DOHH2 (cell line): Measurements from ENCODE around the gene RNF223.
"Not testable (repeated sequence)": the region's sequence is repeated elsewhere in the genome, so short reads cannot be mapped to it uniquely, and the experiment has no call there.

Experiments
- H3F3A ChIP-seq: fragments of 200-600 bp; sonication (generic), shearing (Covaris generic); 2 replicates; pipeline ENCODE4 v1.6.0; 2016; ENCODE audit warnings: antibody characterized with exemption, mild to moderate bottlenecking; ENCODE audit not compliant: control insufficient read depth, insufficient read depth
- H3K27ac ChIP-seq: fragments of 200-600 bp; sonication (generic); 2 replicates; pipeline ENCODE4 v1.5.1; 2014; ENCODE audit warnings: low read depth, mild to moderate bottlenecking, low read length, moderate library complexity
- H3K27me3 ChIP-seq: fragments of 200-600 bp; sonication (generic); 2 replicates; pipeline ENCODE4 v1.6.1; 2014; ENCODE audit warnings: mild to moderate bottlenecking, low read length, mixed read lengths; ENCODE audit not compliant: control insufficient read depth
- H3K36me3 ChIP-seq: fragments of 200-600 bp; sonication (generic); 2 replicates; pipeline ENCODE4 v1.6.1; 2014; ENCODE audit warnings: mild to moderate bottlenecking, low read length, moderate library complexity, mixed read lengths; ENCODE audit not compliant: control insufficient read depth
- H3K4me1 ChIP-seq: fragments of 200-600 bp; sonication (generic); 2 replicates; pipeline ENCODE4 v1.6.1; 2014; ENCODE audit warnings: mild to moderate bottlenecking, low read length, mixed read lengths; ENCODE audit not compliant: control insufficient read depth
- H3K4me2 ChIP-seq: fragments of 200-600 bp; sonication (generic); 2 replicates; pipeline ENCODE4 v1.6.0; 2014; ENCODE audit warnings: mild to moderate bottlenecking, low read length, moderate library complexity
- H3K4me3 ChIP-seq: fragments of 200-600 bp; sonication (generic); 2 replicates; pipeline ENCODE4 v1.5.1; 2014; ENCODE audit warnings: mild to moderate bottlenecking, low read length, mixed read lengths
- H3K79me2 ChIP-seq: fragments of 200-600 bp; sonication (generic); 2 replicates; pipeline ENCODE4 v1.6.1; 2014; ENCODE audit warnings: mild to moderate bottlenecking, low read length, mixed read lengths; ENCODE audit not compliant: control insufficient read depth
- H3K9me2 ChIP-seq: fragments of 200-600 bp; sonication (generic); replicated peaks from 2 replicates; pipeline ENCODE4 v1.6.1; 2014; ENCODE audit warnings: mild to moderate bottlenecking, low read length, mixed read lengths; ENCODE audit not compliant: control insufficient read depth
- H3K9me3 ChIP-seq: fragments of 200-600 bp; sonication (generic); 2 replicates; pipeline ENCODE4 v1.6.1; 2014; ENCODE audit warnings: antibody characterized with exemption, low read length, mixed read lengths; ENCODE audit not compliant: control insufficient read depth, insufficient read depth
- H4K20me1 ChIP-seq: fragments of 200-600 bp; sonication (generic); 2 replicates; pipeline ENCODE4 v1.6.0; 2014; ENCODE audit warnings: low read depth, mild to moderate bottlenecking, antibody characterized with exemption, low read length, moderate library complexity; ENCODE audit not compliant: control insufficient read depth, insufficient read depth
- EZH2phosphoT487 ChIP-seq: fragments of 200-600 bp; sonication (generic); IDR thresholded peaks from 2 replicates; pipeline ENCODE4 v1.6.1; 2017; ENCODE audit warnings: borderline replicate concordance, mild to moderate bottlenecking, antibody characterized with exemption, low read length, moderate library complexity, mixed read lengths
- TF ChIP-seq, protein P1 (sequence below): fragments of 200-600 bp; sonication (generic); IDR thresholded peaks from one replicate; pipeline ENCODE4 v1.5.1; 2014; ENCODE audit warnings: antibody characterized with exemption, mild to moderate bottlenecking, low read depth, low read length; ENCODE audit not compliant: poor library complexity, severe bottlenecking

Gene RNF223

DNA sequence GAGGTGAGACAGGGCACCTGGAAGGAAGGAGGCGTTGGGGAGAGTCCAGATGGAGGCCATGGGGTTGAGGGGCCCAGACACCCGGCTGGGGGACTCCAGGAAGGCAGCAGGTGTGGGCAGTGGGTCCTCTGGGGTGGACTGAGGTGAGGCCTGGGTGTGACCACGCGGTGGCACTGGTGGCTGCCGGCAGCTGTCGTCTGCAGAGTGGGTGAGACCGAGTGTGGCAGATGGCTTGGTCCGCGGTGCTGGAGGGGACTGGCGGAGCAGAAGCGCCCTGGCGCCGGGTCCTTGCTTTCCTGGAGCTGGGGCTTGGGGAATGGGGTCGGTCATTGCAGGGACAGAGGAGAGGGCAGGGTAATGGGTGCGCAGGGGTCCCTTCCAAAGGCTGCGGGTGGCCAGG, 41.7 kb downstream of the RNF223 start:
- no peaks in the 10 kb centered on the region for H3F3A ChIP-seq
- H4K20me1 ChIP-seq, result no peaks in the 10 kb centered on the region; the same call in 1 of the 2 replicates
- H3K4me3 ChIP-seq, result peak overlapping the region; percentile 51
- H3K4me2 ChIP-seq, result peak overlapping the region; percentile 66
- no peaks in the 10 kb centered on the region for H3K9me2 ChIP-seq
- H3K27ac ChIP-seq, result no peak overlapping the region
- H3K27me3 ChIP-seq, result peaks cover 44% of the 10 kb centered on the region
- H3K4me1 ChIP-seq, result peaks cover 24% of the 10 kb centered on the region
- no peaks in the 10 kb centered on the region for H3K79me2 ChIP-seq
- H3K36me3 ChIP-seq, result no peaks in the 10 kb centered on the region
- H3K9me3 ChIP-seq, result no peaks in the 10 kb centered on the region
- no peak for TF ChIP-seq EZH2phosphoT487
- TF ChIP-seq, protein P1, sequence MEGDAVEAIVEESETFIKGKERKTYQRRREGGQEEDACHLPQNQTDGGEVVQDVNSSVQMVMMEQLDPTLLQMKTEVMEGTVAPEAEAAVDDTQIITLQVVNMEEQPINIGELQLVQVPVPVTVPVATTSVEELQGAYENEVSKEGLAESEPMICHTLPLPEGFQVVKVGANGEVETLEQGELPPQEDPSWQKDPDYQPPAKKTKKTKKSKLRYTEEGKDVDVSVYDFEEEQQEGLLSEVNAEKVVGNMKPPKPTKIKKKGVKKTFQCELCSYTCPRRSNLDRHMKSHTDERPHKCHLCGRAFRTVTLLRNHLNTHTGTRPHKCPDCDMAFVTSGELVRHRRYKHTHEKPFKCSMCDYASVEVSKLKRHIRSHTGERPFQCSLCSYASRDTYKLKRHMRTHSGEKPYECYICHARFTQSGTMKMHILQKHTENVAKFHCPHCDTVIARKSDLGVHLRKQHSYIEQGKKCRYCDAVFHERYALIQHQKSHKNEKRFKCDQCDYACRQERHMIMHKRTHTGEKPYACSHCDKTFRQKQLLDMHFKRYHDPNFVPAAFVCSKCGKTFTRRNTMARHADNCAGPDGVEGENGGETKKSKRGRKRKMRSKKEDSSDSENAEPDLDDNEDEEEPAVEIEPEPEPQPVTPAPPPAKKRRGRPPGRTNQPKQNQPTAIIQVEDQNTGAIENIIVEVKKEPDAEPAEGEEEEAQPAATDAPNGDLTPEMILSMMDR, result no peak

DNA sequence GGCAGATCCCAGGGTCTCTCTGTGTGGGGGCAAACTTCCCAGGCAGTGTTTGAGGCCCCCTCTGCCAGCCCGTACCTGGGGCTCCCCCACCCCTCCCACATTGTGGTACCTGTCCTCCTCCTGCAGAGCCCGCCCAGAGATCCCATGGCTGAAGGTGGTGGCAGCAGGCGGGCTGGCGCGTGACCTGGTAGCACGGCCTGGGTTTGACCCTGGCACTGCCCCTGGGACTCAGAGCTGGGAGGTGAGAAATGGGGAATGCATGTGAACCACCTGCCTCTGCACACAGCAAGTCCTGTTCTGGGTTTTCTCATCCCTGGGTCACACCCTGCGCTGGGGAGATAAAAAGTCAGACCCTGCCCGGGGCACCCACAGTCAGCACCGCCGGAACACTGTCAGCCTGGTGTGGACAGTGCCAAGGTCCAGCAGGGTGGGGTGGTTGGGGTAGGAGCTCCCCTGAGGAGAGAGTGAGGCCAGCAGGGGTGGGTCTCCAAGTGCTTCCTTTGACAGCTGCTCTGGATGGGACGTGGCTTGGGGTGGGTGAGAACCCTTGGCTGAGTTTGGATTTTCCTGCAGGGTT, 42.4 kb downstream of the RNF223 start:
- Histone ChIP-seq H3K9me2 (no peaks in the 10 kb centered on the region), H3K79me2 (no peaks in the 10 kb centered on the region), H3K27ac (no peak overlapping the region), H3K4me2 (no peak overlapping the region), H3K27me3 (peaks cover 42% of the 10 kb centered on the region), H3K4me1 (peaks cover 20% of the 10 kb centered on the region), H3K36me3 (no peaks in the 10 kb centered on the region), H4K20me1 (no peaks in the 10 kb centered on the region; the same call in 1 of the 2 replicates), H3K9me3 (no peaks in the 10 kb centered on the region), H3K4me3 (no peak overlapping the region), H3F3A (no peaks in the 10 kb centered on the region)
- no peak for TF ChIP-seq EZH2phosphoT487
- TF ChIP-seq, protein P1, result no peak

DNA sequence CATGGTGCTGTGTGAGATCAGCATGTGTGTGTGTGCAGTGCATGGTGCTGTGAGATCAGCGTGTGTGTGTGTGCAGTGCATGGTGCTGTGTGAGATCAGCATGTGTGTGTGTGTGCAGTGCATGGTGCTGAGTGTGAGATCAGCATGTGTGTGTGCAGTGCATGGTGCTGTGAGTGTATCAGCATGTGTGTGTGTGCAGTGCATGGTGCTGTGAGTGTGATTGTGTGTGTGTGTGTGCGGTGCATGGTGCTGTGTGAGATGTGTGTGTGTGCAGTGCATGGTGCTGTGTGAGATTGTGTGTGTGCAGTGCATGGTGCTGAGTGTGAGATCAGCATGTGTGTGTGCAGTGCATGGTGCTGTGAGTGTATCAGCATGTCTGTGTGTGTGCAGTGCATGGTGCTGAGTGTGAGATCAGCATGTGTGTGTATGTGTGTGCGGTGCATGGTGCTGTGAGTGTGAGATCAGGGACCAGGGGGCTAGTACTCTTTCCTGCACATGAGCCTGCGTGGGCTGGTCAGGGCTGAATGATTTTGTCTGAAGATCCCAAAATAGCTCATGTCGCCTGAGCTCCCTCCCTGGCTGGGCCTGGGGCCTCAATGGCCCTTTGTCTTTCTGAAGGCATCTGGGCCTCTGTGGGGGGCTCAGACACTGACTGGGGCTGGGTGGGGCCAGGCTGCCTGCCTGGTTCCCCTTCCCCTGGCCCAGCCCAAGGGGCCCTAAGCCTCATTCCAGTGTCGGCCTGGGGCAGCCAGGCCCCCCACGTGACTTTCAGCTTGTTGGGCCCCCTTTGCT, 43.0 kb downstream of the RNF223 start:
- H3K79me2 ChIP-seq, H3K9me3 ChIP-seq, H3K36me3 ChIP-seq, H3K9me2 ChIP-seq, H3K27ac ChIP-seq, H3F3A ChIP-seq, H4K20me1 ChIP-seq, H3K4me3 ChIP-seq, H3K4me2 ChIP-seq: not testable (repeated sequence)
- Histone ChIP-seq H3K27me3 (peaks cover 39% of the 10 kb centered on the region), H3K4me1 (peaks cover 20% of the 10 kb centered on the region)

DNA sequence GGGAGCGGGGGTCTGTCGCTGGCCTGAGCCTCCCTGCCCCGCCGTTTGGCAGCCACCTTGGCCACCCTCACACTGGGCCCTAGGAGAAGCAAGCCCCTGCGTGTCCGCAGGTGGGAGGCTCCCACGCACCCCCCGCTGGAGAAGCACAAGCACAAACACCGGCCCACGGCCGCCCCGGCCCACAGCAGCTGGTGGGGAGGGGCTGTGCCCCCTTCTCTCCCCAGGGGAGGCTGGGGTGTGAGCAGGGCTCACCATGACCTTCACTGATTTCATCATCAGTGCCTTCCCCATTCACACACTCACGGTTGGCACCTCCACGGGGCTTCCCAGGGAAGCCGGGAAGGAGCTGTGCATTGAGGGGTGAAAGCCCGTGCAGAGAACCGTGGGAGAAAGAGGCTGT, 46.3 kb downstream of the RNF223 start:
- TF ChIP-seq, protein P1, result no peak
- no peak for TF ChIP-seq EZH2phosphoT487

More for the DNA sequence above, 46.3 kb downstream of the RNF223 start:
- H3K9me2 ChIP-seq, result no peaks in the 10 kb centered on the region
- H3K27ac ChIP-seq, result no peak overlapping the region
- no peak overlapping the region for H3K4me3 ChIP-seq
- H3K27me3 ChIP-seq, result peaks cover 33% of the 10 kb centered on the region
- H3K9me3 ChIP-seq, result no peaks in the 10 kb centered on the region
- H3K4me2 ChIP-seq, result no peak overlapping the region
- no peaks in the 10 kb centered on the region for H3F3A ChIP-seq
- peaks cover 13% of the 10 kb centered on the region for H3K4me1 ChIP-seq
- H3K79me2 ChIP-seq, result no peaks in the 10 kb centered on the region
- H3K36me3 ChIP-seq, result no peaks in the 10 kb centered on the region
- no peaks in the 10 kb centered on the region; the same call in 1 of the 2 replicates for H4K20me1 ChIP-seq
